ENCODE results near the gene MX2.

DNA sequence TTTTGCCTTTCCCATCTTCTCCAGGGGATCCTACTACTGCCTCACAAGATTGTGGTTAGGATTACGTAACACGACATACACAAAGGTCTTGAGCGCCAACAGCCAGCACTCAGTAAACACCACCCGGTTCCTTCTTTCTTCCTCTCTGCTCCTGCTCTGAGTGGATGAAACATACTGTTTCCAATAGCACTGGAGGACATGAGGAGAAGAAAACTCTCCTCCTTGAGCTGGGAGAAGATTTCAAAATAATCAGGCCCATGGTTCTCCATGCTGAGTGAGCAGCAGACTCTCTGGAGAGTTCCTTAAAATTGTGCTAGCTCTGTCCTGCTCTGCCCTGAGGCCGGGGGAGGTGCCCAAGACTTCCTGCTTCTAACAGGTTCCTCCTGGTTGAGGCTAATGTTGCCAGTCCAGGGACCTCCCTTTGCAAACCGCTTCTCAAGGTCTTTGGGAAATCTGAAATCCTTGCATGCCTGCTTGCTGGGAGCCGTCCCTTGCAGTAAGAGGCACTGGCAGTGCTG is 34.8 kb downstream of the MX2 start:
- TF ChIP-seq POLR2A (IDR thresholded peaks at IDR 0.05) = no peak
- TF ChIP-seq, protein P1, sequence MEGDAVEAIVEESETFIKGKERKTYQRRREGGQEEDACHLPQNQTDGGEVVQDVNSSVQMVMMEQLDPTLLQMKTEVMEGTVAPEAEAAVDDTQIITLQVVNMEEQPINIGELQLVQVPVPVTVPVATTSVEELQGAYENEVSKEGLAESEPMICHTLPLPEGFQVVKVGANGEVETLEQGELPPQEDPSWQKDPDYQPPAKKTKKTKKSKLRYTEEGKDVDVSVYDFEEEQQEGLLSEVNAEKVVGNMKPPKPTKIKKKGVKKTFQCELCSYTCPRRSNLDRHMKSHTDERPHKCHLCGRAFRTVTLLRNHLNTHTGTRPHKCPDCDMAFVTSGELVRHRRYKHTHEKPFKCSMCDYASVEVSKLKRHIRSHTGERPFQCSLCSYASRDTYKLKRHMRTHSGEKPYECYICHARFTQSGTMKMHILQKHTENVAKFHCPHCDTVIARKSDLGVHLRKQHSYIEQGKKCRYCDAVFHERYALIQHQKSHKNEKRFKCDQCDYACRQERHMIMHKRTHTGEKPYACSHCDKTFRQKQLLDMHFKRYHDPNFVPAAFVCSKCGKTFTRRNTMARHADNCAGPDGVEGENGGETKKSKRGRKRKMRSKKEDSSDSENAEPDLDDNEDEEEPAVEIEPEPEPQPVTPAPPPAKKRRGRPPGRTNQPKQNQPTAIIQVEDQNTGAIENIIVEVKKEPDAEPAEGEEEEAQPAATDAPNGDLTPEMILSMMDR (IDR thresholded peaks at IDR 0.05) = no peak

Data from body of pancreas (tissue), 4 donors.